Natural killer cell (primary cell): ENCODE data around the gene PDE3A. TPM values are rescaled to one million over a fixed set of nuclear protein-coding genes. Genes with fewer than 3 reads are reported as not detected.

ENCODE experiments used
- ATAC-seq, 3 donors: fragments of 150-1000 bp in 2 of 3; fragments of 200-7000 bp in 1 of 3; cut with Tn5 transposase; 1 replicate in 1 of 3; 2 replicates in 2 of 3; pipeline ENCODE4 v1.10.0; 2021; ENCODE audit warnings: mild to moderate bottlenecking in 2 of 3, moderate library complexity in 2 of 3
- DNase-seq, 2 donors: peaks; one replicate each; pipeline versions ENCODE4 v3.0.0 to v3.0.0-alpha.2; 2013 to 2021; ENCODE audit warnings: mixed read lengths in 1 of 2
- H3K27ac ChIP-seq: one replicate; pipeline ENCODE4 v1.5.1; 2013; ENCODE audit warnings: mild to moderate bottlenecking, low read length
- H3K27me3 ChIP-seq: one replicate; pipeline ENCODE4 v1.6.1; 2013; ENCODE audit warnings: low read length; ENCODE audit not compliant: control insufficient read depth, insufficient read depth
- H3K36me3 ChIP-seq: one replicate; pipeline ENCODE4 v1.6.1; 2013; ENCODE audit warnings: low read length; ENCODE audit not compliant: control insufficient read depth, insufficient read depth
- H3K4me1 ChIP-seq: one replicate; pipeline ENCODE4 v1.6.1; 2013; ENCODE audit warnings: low read length; ENCODE audit not compliant: control insufficient read depth, insufficient read depth
- H3K4me3 ChIP-seq: one replicate; pipeline ENCODE4 v1.5.1; 2013; ENCODE audit warnings: low read length
- H3K9me3 ChIP-seq: one replicate; pipeline ENCODE4 v1.6.1; 2013; ENCODE audit warnings: low read length; ENCODE audit not compliant: control insufficient read depth, insufficient read depth
- H3K27ac Mint-ChIP-seq, 2 donors: one replicate each; pipeline ENCODE4 v1.8.0; 2022; ENCODE audit warnings: mild to moderate bottlenecking in 2 of 2, mixed read lengths in 2 of 2, moderate library complexity in 1 of 2
- H3K27me3 Mint-ChIP-seq, 2 donors: one replicate each; pipeline ENCODE4 v1.8.0; 2022; ENCODE audit warnings: low read depth in 2 of 2, mixed read lengths in 2 of 2
- H3K36me3 Mint-ChIP-seq: one replicate; pipeline ENCODE4 v1.8.0; 2022; ENCODE audit warnings: mixed read lengths
- H3K4me1 Mint-ChIP-seq, 2 donors: one replicate each; pipeline ENCODE4 v1.8.0; 2022; ENCODE audit warnings: mixed read lengths in 2 of 2
- H3K4me3 Mint-ChIP-seq: one replicate; pipeline ENCODE4 v1.8.0; 2022; ENCODE audit warnings: mild to moderate bottlenecking, moderate library complexity, mixed read lengths
- H3K9me3 Mint-ChIP-seq, 2 donors: one replicate each; pipeline ENCODE4 v1.8.0; 2022; ENCODE audit warnings: mixed read lengths in 2 of 2
- CTCF ChIP-seq: fragments of 200-600 bp; IDR thresholded peaks from one replicate; pipeline ENCODE4 v1.8.0; 2022; ENCODE audit warnings: antibody characterized with exemption
- WGBS: methylation state at CpG from one replicate; pipeline ENCODE4 v1.1.7; 2013; ENCODE audit warnings: missing lambda C conversion rate; ENCODE audit not compliant: insufficient coverage; 5-methylcytosine and 5-hydroxymethylcytosine counted together
- intact Hi-C: fragments of 100-400 bp; cut with micrococcal nuclease; formaldehyde crosslinking; loops from one replicate; pipeline ENCODE4 v1.14.2; 2022
- total RNA-seq, 4 donors: library from RNA; stranded (reverse); fragments of 120-200 nt in 1 of 4; gene quantifications; one replicate each; pipeline versions ENCODE4 v1.2.3 to v1.2.4, GENCODE V29; 2013 to 2022

The PDE3A gene
- total RNA-seq, 3 donors from 2014 or later (not counting 1 experiment from before 2014, with no cell fraction given) = 0.20 to 0.28 (median 0.27) TPM

GRCh38 chr12:20520532-20520931 is 152.2 kb downstream of the PDE3A start:
- no peak for TF ChIP-seq CTCF
- no peaks in the 10 kb centered on the region for H3K27me3 ChIP-seq
- intact Hi-C loops = no loop called here
- Mint-ChIP-seq H3K4me3 (no peak overlapping the region), H3K27me3 (peaks cover 0 to 6% of the 10 kb centered on the region in 2 donors), H3K36me3 (no peaks in the 10 kb centered on the region), H3K9me3 (peaks cover 0 to 3% of the 10 kb centered on the region in 2 donors), H3K4me1 (no peaks in the 10 kb centered on the region), H3K27ac (no peak overlapping the region)
- no peaks in the 10 kb centered on the region for H3K4me1 ChIP-seq
- no peaks in the 10 kb centered on the region for H3K36me3 ChIP-seq
- no peak for ATAC-seq
- no peak for DNase-seq
- no peaks in the 10 kb centered on the region for H3K9me3 ChIP-seq
- H3K4me3 ChIP-seq = no peak overlapping the region
- WGBS = 79% methylated on average over 1 of the region's 1 CpG
- no peak overlapping the region for H3K27ac ChIP-seq

GRCh38 chr12:20523658-20524057 is 155.3 kb downstream of the PDE3A start:
- Mint-ChIP-seq H3K27ac (no peak overlapping the region), H3K9me3 (peaks cover 0 to 3% of the 10 kb centered on the region in 2 donors), H3K4me1 (no peaks in the 10 kb centered on the region), H3K4me3 (no peak overlapping the region), H3K27me3 (peaks cover 0 to 6% of the 10 kb centered on the region in 2 donors), H3K36me3 (no peaks in the 10 kb centered on the region)
- intact Hi-C loops = no loop called here
- Histone ChIP-seq H3K27ac (no peak overlapping the region), H3K4me3 (no peak overlapping the region), H3K27me3 (no peaks in the 10 kb centered on the region), H3K4me1 (no peaks in the 10 kb centered on the region), H3K9me3 (no peaks in the 10 kb centered on the region), H3K36me3 (no peaks in the 10 kb centered on the region)
- DNase-seq (no peak), ATAC-seq (no peak)
- TF ChIP-seq CTCF = no peak
- no CpG with 5 or more reads among the region's 2 CpGs for WGBS

- no peaks in the 10 kb centered on the region for H3K36me3 Mint-ChIP-seq
- no peaks in the 10 kb centered on the region for H3K4me1 Mint-ChIP-seq
- intact Hi-C loops = no loop called here
- peaks cover 0 to 6% of the 10 kb centered on the region in 2 donors for H3K27me3 Mint-ChIP-seq
- DNase-seq (no peak), ATAC-seq (no peak)
- H3K4me1 ChIP-seq = no peaks in the 10 kb centered on the region
- no peak overlapping the region for H3K27ac ChIP-seq
- H3K4me3 Mint-ChIP-seq = no peak overlapping the region
- no peak overlapping the region for H3K4me3 ChIP-seq
- H3K9me3 Mint-ChIP-seq = peaks cover 0 to 3% of the 10 kb centered on the region in 2 donors
- H3K27me3 ChIP-seq = no peaks in the 10 kb centered on the region
- no peak overlapping the region for H3K27ac Mint-ChIP-seq
- no peaks in the 10 kb centered on the region for H3K36me3 ChIP-seq
- no peak for TF ChIP-seq CTCF
- no peaks in the 10 kb centered on the region for H3K9me3 ChIP-seq
- WGBS = 75% methylated on average over 5 of the region's 5 CpGs
Measured at GRCh38 chr12:20524113-20524512, 155.8 kb downstream of the PDE3A start.

- peaks cover 0 to 3% of the 10 kb centered on the region in 2 donors for H3K9me3 Mint-ChIP-seq
- no peaks in the 10 kb centered on the region for H3K9me3 ChIP-seq
- TF ChIP-seq CTCF = no peak
- peaks cover 0 to 6% of the 10 kb centered on the region in 2 donors for H3K27me3 Mint-ChIP-seq
- no peaks in the 10 kb centered on the region for H3K27me3 ChIP-seq
- H3K4me3 ChIP-seq = no peak overlapping the region
- H3K4me1 ChIP-seq = no peaks in the 10 kb centered on the region
- no peaks in the 10 kb centered on the region for H3K36me3 Mint-ChIP-seq
- H3K36me3 ChIP-seq = no peaks in the 10 kb centered on the region
- no peak for DNase-seq
- WGBS = 89% methylated on average over 4 of the region's 4 CpGs
- no peak overlapping the region for H3K27ac ChIP-seq
- H3K4me3 Mint-ChIP-seq = no peak overlapping the region
- no peak for ATAC-seq
- intact Hi-C loops = no loop called here
- no peak overlapping the region for H3K27ac Mint-ChIP-seq
- H3K4me1 Mint-ChIP-seq = no peaks in the 10 kb centered on the region
Measured at GRCh38 chr12:20525064-20525610, 156.8 kb downstream of the PDE3A start.
